Osteoblast (primary cell): ENCODE measurements around the gene FRMPD2. TPM values are rescaled to one million over a fixed set of nuclear protein-coding genes. Genes with fewer than 3 reads are reported as not detected.
A peak's percentile ranks its signal among the peaks of the same experiment; 100 is the strongest.
"Not testable (repeated sequence)": the region's sequence is repeated elsewhere in the genome, so short reads cannot be mapped to it uniquely, and the experiment has no call there.

Source experiments
- DNase-seq: peaks from one replicate; pipeline ENCODE4 v3.0.0; 2011; ENCODE audit warnings: low spot score, mixed read lengths; ENCODE audit not compliant: insufficient read length; ENCODE audit errors: missing footprints
- H2AFZ ChIP-seq: 2 replicates; pipeline ENCODE4 v1.6.0; 2011; ENCODE audit warnings: mild to moderate bottlenecking, low read length
- H3K27ac ChIP-seq: 2 replicates; pipeline ENCODE4 v1.5.1; 2011; ENCODE audit warnings: mild to moderate bottlenecking, low read depth, low read length, moderate library complexity
- H3K27me3 ChIP-seq: 2 replicates; pipeline ENCODE4 v1.6.0; 2012; ENCODE audit warnings: mild to moderate bottlenecking, control low read depth, inconsistent platforms, low read length, moderate library complexity; ENCODE audit not compliant: insufficient read depth
- H3K36me3 ChIP-seq: 2 replicates; pipeline ENCODE4 v1.5.1; 2011; ENCODE audit warnings: mild to moderate bottlenecking, low read length, control low read depth, moderate library complexity; ENCODE audit not compliant: insufficient read depth
- H3K4me1 ChIP-seq: 2 replicates; pipeline ENCODE4 v1.5.1; 2011; ENCODE audit warnings: mild to moderate bottlenecking, low read length, control low read depth, moderate library complexity; ENCODE audit not compliant: insufficient read depth
- H3K4me2 ChIP-seq: 2 replicates; pipeline ENCODE4 v1.6.0; 2011; ENCODE audit warnings: mild to moderate bottlenecking, low read length; ENCODE audit not compliant: insufficient read depth
- H3K4me3 ChIP-seq: fragments of 200-600 bp; sonication (generic); 3 replicates; pipeline ENCODE4 v1.5.1; 2012; ENCODE audit warnings: mild to moderate bottlenecking, low read length, inconsistent platforms; ENCODE audit not compliant: insufficient read depth
- H3K79me2 ChIP-seq: 2 replicates; pipeline ENCODE4 v1.6.0; 2012; ENCODE audit warnings: mild to moderate bottlenecking, low read length, control low read depth, inconsistent platforms; ENCODE audit not compliant: insufficient read depth
- H3K9me3 ChIP-seq: 2 replicates; pipeline ENCODE4 v1.5.1; 2011; ENCODE audit warnings: low read depth, low read length, control low read depth
- H4K20me1 ChIP-seq: 2 replicates; pipeline ENCODE4 v1.6.0; 2012; ENCODE audit warnings: mild to moderate bottlenecking, low read length, control low read depth; ENCODE audit not compliant: insufficient read depth
- CTCF ChIP-seq: IDR thresholded peaks from 2 replicates; pipeline ENCODE4 v1.5.1; 2011; ENCODE audit warnings: mild to moderate bottlenecking, low read depth, low read length, moderate library complexity; ENCODE audit errors: extremely low read depth
- total RNA-seq: library from RNA; depleted of rRNA; stranded (reverse); fragments of >200 nt; gene quantifications from 2 replicates; pipeline ENCODE4 v1.2.3, GENCODE V29; 2012

Gene FRMPD2
- total RNA-seq, 1 donor: not detected

GRCh38 chr10:48224979-48225560 is 49.4 kb downstream of the FRMPD2 start:
- Histone ChIP-seq H3K4me1 (no peaks in the 10 kb centered on the region), H3K27me3 (peaks cover 28% of the 10 kb centered on the region), H3K79me2 (no peaks in the 10 kb centered on the region), H3K36me3 (no peaks in the 10 kb centered on the region), H2AFZ (no peak overlapping the region), H3K27ac (no peak overlapping the region), H3K4me2 (peak overlapping the region; percentile 2), H3K9me3 (no peaks in the 10 kb centered on the region), H4K20me1 (no peaks in the 10 kb centered on the region), H3K4me3 (no peak overlapping the region)
- TF ChIP-seq CTCF: no peak
- no peak for DNase-seq

- Histone ChIP-seq H3K79me2 (no peaks in the 10 kb centered on the region), H3K4me2 (no peak overlapping the region), H3K4me1 (no peaks in the 10 kb centered on the region), H2AFZ (no peak overlapping the region), H4K20me1 (no peaks in the 10 kb centered on the region), H3K27me3 (peaks cover 27% of the 10 kb centered on the region), H3K27ac (no peak overlapping the region), H3K4me3 (no peak overlapping the region), H3K9me3 (no peaks in the 10 kb centered on the region), H3K36me3 (no peaks in the 10 kb centered on the region)
- TF ChIP-seq CTCF: no peak
- no peak for DNase-seq
Measured at GRCh38 chr10:48224296-48224695, 50.2 kb downstream of the FRMPD2 start.

- no peaks in the 10 kb centered on the region for H3K79me2 ChIP-seq
- H2AFZ ChIP-seq: no peak overlapping the region
- TF ChIP-seq CTCF: no peak
- no peak overlapping the region for H3K4me3 ChIP-seq
- H4K20me1 ChIP-seq: no peaks in the 10 kb centered on the region
- H3K27me3 ChIP-seq: peaks cover 13% of the 10 kb centered on the region
- DNase-seq: no peak
- no peaks in the 10 kb centered on the region for H3K36me3 ChIP-seq
- no peak overlapping the region for H3K27ac ChIP-seq
- no peaks in the 10 kb centered on the region for H3K4me1 ChIP-seq
- H3K4me2 ChIP-seq: no peak overlapping the region
- no peaks in the 10 kb centered on the region for H3K9me3 ChIP-seq
Measured at GRCh38 chr10:48221814-48222213, 52.7 kb downstream of the FRMPD2 start.

GRCh38 chr10:48221031-48221430 is 53.5 kb downstream of the FRMPD2 start:
- not testable (repeated sequence) for H4K20me1 ChIP-seq, H3K27ac ChIP-seq
- H3K27me3 ChIP-seq: peaks cover 13% of the 10 kb centered on the region

More at GRCh38 chr10:48221031-48221430, 53.5 kb downstream of the FRMPD2 start:
- not testable (repeated sequence) for H2AFZ ChIP-seq, H3K4me2 ChIP-seq, H3K4me1 ChIP-seq, H3K79me2 ChIP-seq, H3K9me3 ChIP-seq, DNase-seq, H3K36me3 ChIP-seq, H3K4me3 ChIP-seq
